Cardiac septum (tissue), 1 donor: Measurements from ENCODE around the gene ZFP36L1. TPM values are rescaled to one million over a fixed set of nuclear protein-coding genes. Genes with fewer than 3 reads are reported as not detected.

ENCODE experiments used
- DNase-seq: peaks from one replicate; pipeline ENCODE4 v3.0.0-alpha.2; 2020; ENCODE audit warnings: low spot score
- intact Hi-C: fragments of 100-400 bp; cut with DNase I; formaldehyde crosslinking; loops from one replicate; pipeline ENCODE4 v1.14.0; 2022
- total RNA-seq: library from RNA; stranded (reverse); fragmentation: NEBNext Ultra II Directional; extraction: Animal tissue kit (Norgen Biotek cat#: 25700); gene quantifications from one replicate; pipeline ENCODE4 v1.2.1, GENCODE V29; 2021
- donor health status: DM: no; HTN: no; CAD: no.

Gene ZFP36L1
- total RNA-seq, 1 donor from 2014 or later, result 69.2 TPM

DNA sequence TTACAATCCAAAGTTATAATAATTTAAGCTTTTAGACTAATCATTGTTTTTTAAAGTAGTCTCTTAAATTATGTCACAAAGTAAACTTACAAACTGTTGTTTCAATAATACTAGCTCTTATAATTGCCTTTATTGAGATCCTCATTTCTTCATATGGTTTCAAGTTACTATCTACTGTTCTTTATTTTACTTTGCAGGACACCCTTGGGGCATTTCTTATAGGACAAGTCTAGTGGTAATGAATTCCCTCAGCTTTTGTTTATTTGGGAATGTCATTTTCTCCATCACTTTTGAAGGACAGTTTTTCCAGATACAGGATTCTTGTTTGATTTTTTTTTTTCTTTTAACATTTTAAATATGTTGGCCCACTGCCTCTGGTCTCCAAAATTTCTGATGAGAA, 8.1 kb upstream of the ZFP36L1 start:
- intact Hi-C loops, result no loop called here
- DNase-seq, result no peak

DNA sequence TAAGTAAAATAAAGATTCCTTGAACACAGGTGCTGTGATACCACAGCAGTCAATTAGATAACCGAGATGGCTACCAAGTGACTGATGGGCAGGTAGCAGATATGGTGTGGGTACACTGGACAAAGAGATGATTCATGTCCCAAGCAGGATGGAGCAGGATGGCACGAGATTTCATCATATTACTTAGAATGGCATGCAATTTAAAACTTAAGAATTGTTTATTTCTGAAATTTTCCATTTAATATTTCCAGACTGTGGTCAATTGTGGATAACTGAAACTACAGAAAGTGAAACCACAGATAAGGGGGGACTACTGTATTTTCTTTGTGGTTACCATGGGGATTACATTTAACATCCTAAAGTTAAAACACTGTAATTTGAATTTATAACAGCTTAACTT, 7.5 kb upstream of the ZFP36L1 start:
- intact Hi-C loops, result no loop called here
- DNase-seq, result no peak

DNA sequence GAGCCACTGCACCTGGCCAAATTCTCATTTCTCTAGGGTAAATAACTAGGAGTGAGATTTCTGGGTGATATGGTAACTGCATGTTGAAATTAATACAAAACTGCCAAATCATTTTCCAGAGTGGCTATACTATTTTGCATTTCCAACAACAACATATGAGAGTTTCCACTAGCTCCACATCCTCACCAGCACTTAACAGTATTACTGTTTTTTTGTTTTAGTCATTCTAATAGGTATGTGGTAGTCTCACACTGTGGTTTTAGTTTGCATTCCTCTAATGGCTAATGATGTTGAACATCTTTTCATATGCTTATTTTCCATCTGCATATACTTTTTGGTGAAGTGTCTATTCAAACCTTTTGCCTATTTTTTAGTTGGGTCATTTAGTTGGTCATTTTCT, 5.8 kb upstream of the ZFP36L1 start:
- DNase-seq, result no peak
- intact Hi-C loops, result loop anchor here (5.0 kb wide), 1 partner anchor 396 kb away; no protein-coding TSS in a partner anchor

DNA sequence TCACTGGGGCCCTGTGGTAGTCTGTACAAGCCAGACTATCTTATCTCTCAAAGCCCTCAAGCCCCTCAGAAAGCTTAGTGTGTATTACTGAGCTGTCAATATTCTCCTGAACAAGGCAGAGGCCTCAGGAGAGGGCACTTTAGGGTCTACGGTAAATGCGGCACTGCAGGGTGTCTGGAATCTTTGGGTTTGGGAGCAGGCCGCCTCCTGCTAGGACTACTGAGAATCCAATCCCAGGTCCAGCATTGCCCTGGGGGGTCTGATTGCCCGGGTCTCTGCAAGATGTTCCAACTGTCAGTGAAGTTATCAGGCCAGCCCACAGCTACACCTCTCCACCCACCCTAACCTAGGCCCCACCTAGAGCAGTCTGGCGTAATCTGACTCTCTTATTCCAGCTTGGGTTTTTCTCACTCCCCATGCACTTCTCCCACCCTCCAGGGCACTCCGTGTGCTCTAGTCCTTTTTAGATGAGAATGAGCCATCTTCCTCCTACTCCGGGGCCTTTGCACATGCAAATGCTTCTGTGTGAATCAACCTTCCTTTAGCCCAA, 4.3 kb upstream of the ZFP36L1 start:
- intact Hi-C loops, result loop anchor here (5.0 kb wide), 1 partner anchor 395 kb away; no protein-coding TSS in a partner anchor
- peak; percentile 53 for DNase-seq

DNA sequence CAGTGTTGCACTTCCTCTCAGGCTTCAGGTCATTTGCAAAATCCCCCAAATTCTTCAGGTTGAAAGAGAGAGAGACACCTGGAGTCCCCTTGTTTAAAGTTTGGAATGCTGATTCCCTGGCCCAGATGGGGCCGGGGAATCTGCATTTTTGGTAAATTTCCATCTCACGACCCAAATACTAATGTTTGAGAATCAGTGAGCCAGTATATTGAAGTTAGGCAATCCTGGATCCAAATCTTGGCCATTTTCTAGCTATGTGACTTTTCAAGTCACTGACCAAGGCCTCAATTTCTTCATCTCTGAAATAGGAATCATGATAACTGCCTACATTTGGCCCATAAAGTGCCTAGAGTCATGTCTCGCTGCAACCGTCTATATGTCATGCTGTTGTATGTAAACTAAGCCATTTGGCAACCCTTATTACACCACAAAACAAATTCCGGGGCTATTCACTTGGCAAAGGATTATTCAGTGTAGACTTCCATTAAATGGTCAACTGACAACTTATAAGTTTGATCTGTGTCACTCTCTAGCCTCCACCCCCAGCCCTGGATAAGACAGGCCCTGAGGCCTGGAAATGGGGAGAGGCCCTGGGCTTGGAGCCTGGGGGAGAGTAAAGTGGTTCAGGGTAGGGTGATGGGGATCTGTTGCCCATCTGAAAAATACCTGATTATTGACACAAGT, 3.7 kb upstream of the ZFP36L1 start:
- no peak for DNase-seq
- intact Hi-C loops, result loop anchor here (1.0 to 5.0 kb wide), 2 partner anchors 19 to 394 kb away; no protein-coding TSS in a partner anchor

DNA sequence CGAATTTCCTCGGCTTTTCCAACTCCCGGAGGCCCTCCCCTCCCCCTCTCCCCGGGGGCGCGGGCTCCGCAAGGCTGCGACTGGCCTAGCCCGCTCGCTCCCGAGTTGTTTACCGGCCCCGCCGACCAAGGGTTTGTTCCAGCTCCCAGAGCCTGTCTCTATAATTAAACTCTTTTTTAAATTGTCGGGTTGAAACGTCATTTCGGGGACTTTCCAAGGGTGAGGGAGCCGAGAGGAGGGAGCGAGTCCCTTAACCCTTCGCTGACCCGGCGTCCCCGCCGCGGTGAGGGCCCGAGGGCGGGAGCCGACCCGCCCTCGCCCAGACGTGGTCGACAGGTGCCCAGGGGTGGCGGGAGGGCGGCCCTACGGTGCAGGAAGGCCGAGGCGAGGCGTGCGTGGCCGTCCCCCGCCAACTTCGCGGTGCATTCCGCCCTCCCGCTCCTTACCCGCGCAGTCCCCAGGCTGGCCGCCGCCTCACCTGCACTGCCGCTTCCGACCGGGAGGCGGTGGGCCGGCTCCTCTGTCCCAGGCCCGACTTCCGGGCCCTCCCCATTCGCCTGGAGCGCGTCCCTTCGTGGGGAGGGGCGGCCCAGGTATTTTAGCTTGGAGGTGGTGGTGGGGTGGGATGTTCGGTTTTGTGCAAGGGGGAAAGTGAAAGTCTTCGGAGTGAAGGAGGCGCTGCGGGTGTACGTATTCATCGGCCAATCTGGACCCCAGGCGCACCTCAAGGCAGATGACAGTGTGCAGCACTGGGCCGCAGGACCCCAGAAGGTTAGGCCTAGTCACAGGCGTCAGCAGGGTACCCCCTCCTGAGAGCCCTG, 2.9 kb upstream of the ZFP36L1 start:
- intact Hi-C loops, result loop anchor here (1.0 to 5.0 kb wide), 3 partner anchors 19 to 394 kb away; no protein-coding TSS in a partner anchor
- peak; percentile 93 for DNase-seq

DNA sequence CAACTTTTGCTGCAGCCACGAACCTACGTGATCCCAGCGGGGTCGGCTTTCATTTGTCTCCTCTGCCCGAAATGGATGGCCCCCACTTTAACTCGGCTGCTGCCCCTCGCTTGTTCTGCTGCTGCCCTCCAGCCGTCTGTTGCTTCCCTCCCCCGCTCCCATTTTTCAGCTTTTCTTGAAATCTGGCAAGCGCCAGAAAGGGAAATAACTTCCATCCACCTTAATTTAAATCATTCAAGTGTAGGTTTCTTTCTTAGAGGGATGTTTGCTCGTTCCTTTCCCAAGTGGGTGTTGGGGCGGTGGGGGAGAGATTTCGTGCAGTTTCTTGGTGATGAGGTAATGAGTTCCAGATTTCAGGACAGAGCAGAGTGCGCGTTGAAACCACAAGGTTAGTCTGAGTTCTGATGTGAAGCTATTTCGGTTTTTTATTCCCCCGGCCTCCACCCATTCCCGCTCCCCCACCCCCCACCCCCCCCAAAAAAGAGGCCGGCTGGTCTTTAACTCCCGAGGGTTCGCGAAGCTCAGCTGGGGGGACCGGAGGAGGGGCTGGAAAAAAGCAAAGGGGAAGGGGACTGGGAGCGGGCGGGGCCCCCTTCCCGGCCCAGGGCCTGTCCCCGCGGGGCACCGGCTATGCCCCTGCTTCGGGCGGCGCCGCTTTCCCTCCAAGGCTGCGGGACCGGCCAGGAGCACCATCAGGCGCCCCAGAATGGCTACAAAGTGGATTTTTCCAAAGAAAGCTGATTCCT, 2.2 kb upstream of the ZFP36L1 start:
- DNase-seq, result peak; percentile 76
- intact Hi-C loops, result loop anchor here (2.0 to 5.0 kb wide), 4 partner anchors 112 to 393 kb away; no protein-coding TSS in a partner anchor

DNA sequence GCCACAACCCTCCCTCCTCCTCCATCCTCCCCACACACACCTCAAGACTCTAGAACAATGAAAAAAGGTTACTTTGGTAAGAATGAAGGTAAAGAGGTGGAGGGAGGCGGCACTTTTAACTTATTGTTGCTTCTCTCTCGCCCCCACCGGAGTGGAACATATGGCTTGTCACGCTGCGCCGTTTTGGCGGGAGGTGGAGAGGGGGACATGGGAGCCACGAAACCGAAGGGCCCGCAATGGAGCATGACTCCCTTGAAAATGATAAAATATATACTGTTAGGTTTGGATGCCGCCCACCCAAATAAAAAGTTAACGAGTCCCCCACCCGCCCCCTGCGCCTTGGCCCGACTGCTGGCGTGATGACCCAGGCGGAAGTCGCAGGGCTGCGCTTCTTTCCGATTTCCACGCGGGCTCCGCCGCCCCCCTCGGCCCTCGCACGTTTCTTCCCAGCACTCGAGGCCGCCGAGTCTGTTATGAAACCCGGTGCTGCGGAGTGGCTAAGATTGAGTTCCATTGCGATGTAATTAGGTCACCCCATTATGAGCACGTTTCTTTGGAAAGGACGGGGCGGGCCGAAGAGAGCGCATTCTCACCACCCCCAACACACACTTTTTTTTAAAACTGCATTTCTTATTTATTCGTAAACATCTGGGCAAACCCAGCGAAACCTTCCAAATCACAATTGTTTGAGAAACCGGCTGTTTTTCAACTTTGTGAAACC, 1.4 kb upstream of the ZFP36L1 start:
- intact Hi-C loops, result loop anchor here (2.0 to 5.0 kb wide), 3 partner anchors 111 to 247 kb away; no protein-coding TSS in a partner anchor
- peak; percentile 95 for DNase-seq

DNA sequence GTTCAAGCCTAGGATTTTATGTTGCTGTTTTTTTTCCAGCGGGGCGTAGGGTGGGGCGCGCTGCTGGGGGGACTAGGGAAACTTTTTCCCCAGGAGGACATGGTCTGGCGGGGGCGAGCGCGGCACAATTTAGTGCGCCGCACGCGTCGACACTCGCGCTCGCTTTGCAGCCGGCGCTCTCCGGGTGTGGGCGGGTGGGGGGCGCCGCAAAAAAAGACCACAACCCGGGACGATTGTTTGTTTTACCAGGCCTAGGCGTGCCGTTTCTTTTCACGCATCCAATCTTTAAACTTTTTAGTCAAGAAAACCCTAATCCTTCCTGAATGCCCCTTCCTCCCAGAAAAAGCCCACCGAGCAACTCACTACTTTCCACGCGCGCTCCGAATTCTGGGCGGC, 865 bp upstream of the ZFP36L1 start:
- DNase-seq, result no peak
- intact Hi-C loops, result loop anchor here (2.0 to 5.0 kb wide), 3 partner anchors 111 to 246 kb away; no protein-coding TSS in a partner anchor

DNA sequence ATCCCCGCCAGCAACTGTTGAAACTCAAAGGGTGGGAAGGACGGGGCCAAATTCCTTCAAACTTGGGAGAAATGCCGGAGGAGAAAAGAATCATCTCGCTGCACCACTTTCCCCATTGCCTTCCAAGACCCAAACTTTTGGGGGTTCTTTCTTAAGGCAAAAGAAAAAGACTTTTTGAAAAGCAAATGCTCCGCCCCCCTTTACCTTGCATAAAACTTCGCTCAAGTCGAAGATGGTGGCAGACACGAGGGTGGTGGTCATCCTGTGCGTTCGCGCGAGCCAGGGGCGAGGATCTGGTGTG, 239 bp downstream of the ZFP36L1 start:
- intact Hi-C loops, result loop anchor here (5.0 kb wide), 2 partner anchors 125 to 245 kb away; no protein-coding TSS in a partner anchor
- DNase-seq, result no peak

DNA sequence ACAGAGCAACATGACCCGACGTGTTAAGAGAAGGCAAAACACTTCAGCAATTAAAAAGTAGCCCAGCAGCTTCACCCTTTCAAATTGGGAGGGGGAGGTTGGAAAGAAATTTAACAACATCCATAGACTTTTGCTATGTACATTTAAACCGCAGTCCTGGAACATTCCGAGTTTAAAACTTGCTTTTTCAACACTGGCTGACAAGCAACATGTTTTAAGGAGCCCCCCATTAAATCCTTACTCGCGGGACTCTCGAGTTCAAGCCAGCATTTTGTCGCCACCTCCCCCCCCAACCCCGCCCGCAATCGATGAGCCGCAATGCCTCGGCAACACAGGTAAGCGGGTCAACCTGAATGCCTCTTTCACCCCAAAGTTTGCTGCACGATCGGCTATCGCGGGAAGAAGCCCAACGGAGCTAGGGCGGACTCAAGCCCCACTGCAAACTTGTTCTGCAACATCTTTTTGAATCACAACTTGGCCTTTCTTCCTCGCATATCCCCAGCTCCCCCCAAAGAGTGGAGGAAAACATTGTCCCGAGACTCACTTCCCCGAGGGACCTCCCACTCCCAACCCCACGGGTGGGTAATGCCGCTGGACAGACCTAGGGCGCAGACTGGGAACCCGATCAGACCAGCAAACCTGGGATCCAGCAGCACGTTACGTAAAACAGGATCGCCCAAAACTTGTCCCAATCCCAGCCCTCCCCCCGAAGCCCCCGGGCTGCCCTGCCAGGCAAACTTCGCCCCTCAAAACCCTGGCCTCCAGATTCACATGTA, 777 bp downstream of the ZFP36L1 start:
- peak; percentile 78 for DNase-seq
- intact Hi-C loops, result loop anchor here (2.0 to 5.0 kb wide), 3 partner anchors 125 to 543 kb away; no protein-coding TSS in a partner anchor

DNA sequence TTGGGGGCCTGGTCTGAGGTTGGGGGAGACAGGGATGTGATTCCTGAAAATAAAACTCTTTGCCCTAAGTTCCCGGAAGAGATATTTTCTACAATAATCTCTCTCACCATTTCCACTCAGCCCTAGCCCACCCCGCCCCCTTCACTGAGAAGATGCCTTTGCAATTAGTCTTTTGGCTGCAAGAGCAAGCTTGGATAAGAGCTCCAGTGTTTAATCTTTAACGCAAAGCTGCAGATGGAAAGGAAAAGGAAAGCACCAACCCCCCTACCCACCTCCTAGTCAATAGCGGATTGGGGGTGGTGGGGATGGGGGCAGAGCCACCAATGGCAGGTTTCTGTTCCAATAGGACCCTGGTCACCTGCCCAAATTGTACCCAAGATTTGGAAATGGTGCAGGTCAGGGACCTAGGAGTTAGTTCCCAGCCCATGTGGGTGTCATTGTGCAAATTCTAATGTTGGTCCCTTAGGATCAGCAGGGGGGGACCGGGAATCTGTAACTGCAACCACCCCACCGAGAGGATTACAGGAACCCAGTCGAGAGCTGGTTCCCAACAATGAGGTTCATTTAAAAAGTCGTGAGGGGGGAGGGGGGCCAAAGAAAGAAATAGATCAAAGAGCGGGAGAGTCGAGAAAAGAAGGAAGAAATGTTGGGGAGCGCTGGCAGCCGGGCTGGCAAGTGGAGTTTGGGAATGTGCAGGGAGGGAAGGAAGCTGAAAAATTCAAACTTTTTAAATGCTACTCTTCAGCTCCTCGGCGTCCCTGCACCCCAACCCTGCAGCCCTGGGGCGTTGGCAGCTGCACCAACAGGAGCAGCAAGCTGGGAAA, 1.6 kb downstream of the ZFP36L1 start:
- peak; percentile 73 for DNase-seq
- intact Hi-C loops, result loop anchor here (2.0 to 5.0 kb wide), 3 partner anchors 124 to 542 kb away; no protein-coding TSS in a partner anchor

DNA sequence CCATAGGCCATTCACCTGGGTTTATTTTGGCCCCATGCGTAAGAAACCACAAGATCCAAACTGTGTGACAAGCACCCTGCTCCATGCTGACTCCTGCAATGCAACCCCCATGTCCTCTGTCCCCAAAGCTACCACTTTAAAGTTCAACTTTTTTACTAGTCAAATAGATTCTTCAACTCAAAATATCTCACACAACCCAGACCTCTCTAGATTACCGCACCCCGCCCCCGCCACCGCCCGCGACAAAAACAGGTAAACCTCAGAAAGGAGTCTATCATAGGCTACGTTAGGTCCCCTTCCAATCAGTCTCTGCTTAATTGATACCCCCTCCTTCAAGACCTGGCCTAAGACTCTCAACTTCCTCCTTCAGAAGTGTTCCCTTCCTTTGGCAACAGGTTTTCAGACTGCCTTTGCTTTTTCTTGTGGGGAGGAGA, 2.2 kb downstream of the ZFP36L1 start:
- intact Hi-C loops, result loop anchor here (2.0 to 5.0 kb wide), 3 partner anchors 123 to 542 kb away; no protein-coding TSS in a partner anchor
- peak; percentile 61 for DNase-seq

DNA sequence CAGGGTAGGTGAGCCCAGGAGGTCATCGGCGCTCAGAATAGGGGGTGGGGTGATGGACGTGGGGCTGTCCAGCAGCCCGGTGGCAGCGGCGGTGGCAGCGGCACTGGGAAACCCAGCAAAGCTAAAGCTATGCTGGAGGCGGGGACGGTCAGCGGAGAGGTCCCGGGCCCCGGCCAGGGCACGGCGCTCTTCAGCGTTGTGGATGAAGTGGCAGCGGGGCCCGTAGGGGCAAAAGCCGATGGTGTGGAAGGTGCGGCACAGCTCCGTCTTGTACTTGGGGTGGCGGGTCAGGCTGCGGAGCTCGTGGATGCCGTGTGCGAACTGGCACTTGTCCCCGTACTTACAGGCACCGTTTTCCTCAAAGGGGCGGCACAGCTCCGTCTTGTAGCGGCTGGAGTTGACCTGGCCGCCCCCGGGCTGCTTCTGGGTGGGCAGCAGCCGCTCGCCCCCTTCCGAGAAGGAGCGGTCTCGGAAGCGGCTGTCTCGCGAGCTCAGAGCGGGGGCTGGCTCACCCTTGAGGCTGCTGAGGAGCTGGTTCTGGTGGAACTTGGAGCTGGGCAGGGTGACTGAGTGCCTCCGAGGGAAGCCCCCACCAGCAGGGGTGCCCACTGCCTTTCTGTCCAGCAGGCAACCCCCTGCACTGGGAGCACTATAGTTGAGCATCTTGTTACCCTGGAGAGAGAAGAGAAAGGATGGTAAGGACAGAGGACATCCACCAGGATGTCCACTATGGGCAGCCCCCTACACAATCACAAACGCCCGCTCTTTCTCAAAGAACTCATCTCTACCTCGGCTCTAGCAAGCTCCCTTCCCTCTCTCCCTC, 2.8 kb downstream of the ZFP36L1 start:
- intact Hi-C loops, result loop anchor here (2.0 to 5.0 kb wide), 6 partner anchors 58 to 541 kb away; no protein-coding TSS in a partner anchor

DNA sequence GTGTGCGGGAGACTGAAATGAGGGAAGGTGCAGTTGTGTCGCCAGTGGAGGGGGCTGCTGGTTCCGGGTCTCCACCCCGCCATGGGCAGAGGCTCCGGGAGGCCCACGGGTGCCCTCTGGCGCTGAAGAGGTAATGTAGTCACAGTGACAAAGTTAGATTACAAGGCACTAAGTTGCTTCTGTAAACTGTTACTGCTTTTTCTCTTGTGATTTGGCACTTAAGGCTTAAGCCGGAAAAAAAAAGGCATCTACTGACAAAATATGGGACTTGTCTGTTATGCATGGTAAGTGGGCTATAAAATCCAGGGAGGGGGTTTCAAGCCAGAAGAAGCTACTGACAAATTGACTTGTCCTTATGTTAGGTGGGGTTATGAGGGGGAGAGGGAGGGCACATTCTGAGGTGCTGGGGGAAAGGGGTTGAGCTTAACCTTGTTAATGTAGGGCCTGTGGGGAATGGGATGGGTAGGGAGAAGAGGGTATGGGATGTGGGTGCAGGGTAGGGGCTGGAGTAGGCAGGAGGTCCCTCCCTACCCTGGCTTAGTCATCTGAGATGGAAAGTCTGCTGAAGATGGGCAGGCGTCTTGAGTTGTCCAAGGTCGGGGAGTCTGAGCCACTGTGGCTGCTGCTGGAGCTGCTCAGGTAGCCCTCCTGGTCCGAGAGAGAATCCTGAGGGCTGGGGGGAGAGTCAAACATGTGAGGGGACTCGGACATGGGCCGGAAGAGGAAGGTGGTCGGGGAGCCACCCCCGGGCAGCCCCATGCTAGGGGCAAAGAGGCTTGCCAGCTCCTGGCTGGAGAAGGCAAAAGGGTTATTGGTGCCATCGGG, 3.7 kb downstream of the ZFP36L1 start:
- intact Hi-C loops, result loop anchor here (5.0 kb wide), 3 partner anchors 57 to 267 kb away; no protein-coding TSS in a partner anchor

More for the DNA sequence above, 2.8 kb downstream of the ZFP36L1 start:
- peak; percentile 78 for DNase-seq

More for the DNA sequence above, 3.7 kb downstream of the ZFP36L1 start:
- peak; percentile 90 for DNase-seq
